ENCODE results near the gene UGT1A10. TPM values are rescaled to one million over a fixed set of nuclear protein-coding genes. Genes with fewer than 3 reads are reported as not detected.

Gene UGT1A10
- total RNA-seq, 1 donor = not detected

GRCh38 chr2:233802132-233802815 is 166.0 kb downstream of the UGT1A10 start:
- no peak overlapping the region for H3K4me3 ChIP-seq (ENCODE audit: low read depth, low read length)
- DNase-seq (ENCODE audit: low read depth) = no peak
- TF ChIP-seq CTCF (IDR thresholded peaks at IDR 0.05; ENCODE audit: insufficient read depth, low read depth, low read length) = no peak

GRCh38 chr2:233803292-233803911 is 167.2 kb downstream of the UGT1A10 start:
- no peak for TF ChIP-seq CTCF (IDR thresholded peaks at IDR 0.05; ENCODE audit: insufficient read depth, low read depth, low read length)
- no peak for DNase-seq (ENCODE audit: low read depth)
- H3K4me3 ChIP-seq (ENCODE audit: low read depth, low read length) = no peak overlapping the region

GRCh38 chr2:233803994-233804393 is 167.7 kb downstream of the UGT1A10 start:
- no peak overlapping the region for H3K4me3 ChIP-seq (ENCODE audit: low read depth, low read length)
- TF ChIP-seq CTCF (IDR thresholded peaks at IDR 0.05; ENCODE audit: insufficient read depth, low read depth, low read length) = no peak
- no peak for DNase-seq (ENCODE audit: low read depth)

- no peak for TF ChIP-seq CTCF (IDR thresholded peaks at IDR 0.05; ENCODE audit: insufficient read depth, low read depth, low read length)
- no peak overlapping the region for H3K4me3 ChIP-seq (ENCODE audit: low read depth, low read length)
- DNase-seq (ENCODE audit: low read depth) = no peak
Measured at GRCh38 chr2:233807215-233807865, 171.1 kb downstream of the UGT1A10 start.

GRCh38 chr2:233807966-233808935 is 172.0 kb downstream of the UGT1A10 start:
- DNase-seq (ENCODE audit: low read depth) = no peak
- no peak overlapping the region for H3K4me3 ChIP-seq (ENCODE audit: low read depth, low read length)
- TF ChIP-seq CTCF (IDR thresholded peaks at IDR 0.05; ENCODE audit: insufficient read depth, low read depth, low read length) = no peak

- no peak overlapping the region for H3K4me3 ChIP-seq (ENCODE audit: low read depth, low read length)
- TF ChIP-seq CTCF (IDR thresholded peaks at IDR 0.05; ENCODE audit: insufficient read depth, low read depth, low read length) = no peak
- no peak for DNase-seq (ENCODE audit: low read depth)
Measured at GRCh38 chr2:233810385-233810784, 174.1 kb downstream of the UGT1A10 start.
